ENCODE data around the gene ZNF697. TPM values are rescaled to one million over a fixed set of nuclear protein-coding genes. Genes with fewer than 3 reads are reported as not detected.
A peak's percentile ranks its signal among the peaks of the same experiment; 100 is the strongest.

The ZNF697 gene
- total and polyA plus RNA-seq, 7 donors, result 0.60 to 6.6 (median 2.4) TPM

- 74 to 80% methylated on average over 3 of the region's 3 CpGs for WGBS, 2 donors
- TF ChIP-seq POLR2A (IDR thresholded peaks at IDR 0.05), result no peak
- TF ChIP-seq CTCF (IDR thresholded peaks at IDR 0.05), result no peak
- no peak for TF ChIP-seq EP300 (IDR thresholded peaks at IDR 0.05)
- no peak for TF ChIP-seq POLR2AphosphoS5 (IDR thresholded peaks at IDR 0.05)
- intact Hi-C loops (cut with DNase I), result no loop called here
- no peak overlapping the region for H3K4me3 ChIP-seq
- peaks cover 0 to 45% (median 38%) of the 10 kb centered on the region in 4 donors for H3K4me1 ChIP-seq
- DNase-seq, result no peak
- H3K36me3 ChIP-seq, result no peaks in the 10 kb centered on the region
- no peaks in the 10 kb centered on the region for H3K9me3 ChIP-seq
- no peaks in the 10 kb centered on the region for H3K27me3 ChIP-seq
- H3K27ac ChIP-seq, result no peak overlapping the region
Measured at GRCh38 chr1:119634016-119634415, 14.1 kb downstream of the ZNF697 start.

- Histone ChIP-seq H3K9me3 (no peaks in the 10 kb centered on the region), H3K4me1 (peaks cover 0 to 45% (median 38%) of the 10 kb centered on the region in 4 donors), H3K36me3 (no peaks in the 10 kb centered on the region), H3K4me3 (no peak overlapping the region), H3K27me3 (no peaks in the 10 kb centered on the region), H3K27ac (no peak overlapping the region)
- intact Hi-C loops (cut with DNase I), result loop anchor here (2.0 kb wide), 1 partner anchor 13 kb away; no protein-coding TSS in a partner anchor
- DNase-seq, result no peak
- 84 to 92% methylated on average over 2 of the region's 2 CpGs for WGBS, 2 donors
- TF ChIP-seq POLR2A (IDR thresholded peaks at IDR 0.05) (no peak), EP300 (IDR thresholded peaks at IDR 0.05) (no peak)
Measured at GRCh38 chr1:119633575-119633974, 14.5 kb downstream of the ZNF697 start.

- WGBS, 2 donors, result 75 to 76% methylated on average over 4 of the region's 4 CpGs
- intact Hi-C loops (cut with DNase I), result loop anchor here (2.0 kb wide), 1 partner anchor 14 kb away; no protein-coding TSS in a partner anchor
- Histone ChIP-seq H3K4me1 (peaks cover 0 to 47% (median 40%) of the 10 kb centered on the region in 4 donors), H3K27me3 (no peaks in the 10 kb centered on the region), H3K9me3 (no peaks in the 10 kb centered on the region), H3K27ac (peak overlapping the region in 3 of 4 donors; percentile 70 to 74 (median 71)), H3K36me3 (no peaks in the 10 kb centered on the region), H3K4me3 (no peak overlapping the region)
- DNase-seq, result no peak
- no peak for TF ChIP-seq POLR2AphosphoS5 (IDR thresholded peaks at IDR 0.05)
- no peak for TF ChIP-seq POLR2A (IDR thresholded peaks at IDR 0.05)
- TF ChIP-seq EP300 (IDR thresholded peaks at IDR 0.05), result no peak
- TF ChIP-seq CTCF (IDR thresholded peaks at IDR 0.05), result no peak
Measured at GRCh38 chr1:119632841-119633240, 15.2 kb downstream of the ZNF697 start.

- no peaks in the 10 kb centered on the region for H3K36me3 ChIP-seq
- DNase-seq, result no peak
- H3K27ac ChIP-seq, result peak overlapping the region; percentile 65 to 74 (median 70)
- H3K4me1 ChIP-seq, result peaks cover 0 to 47% (median 41%) of the 10 kb centered on the region in 4 donors
- intact Hi-C loops (cut with DNase I), result loop anchor here (2.0 kb wide), 1 partner anchor 15 kb away; no protein-coding TSS in a partner anchor
- H3K4me3 ChIP-seq, result peak overlapping the region in 2 of 4 donors; percentile 36 to 43
- no peaks in the 10 kb centered on the region for H3K9me3 ChIP-seq
- 64 to 72% methylated on average over 5 of the region's 5 CpGs for WGBS, 2 donors
- H3K27me3 ChIP-seq, result no peaks in the 10 kb centered on the region
- no peak for TF ChIP-seq POLR2A (IDR thresholded peaks at IDR 0.05)
- TF ChIP-seq POLR2AphosphoS5 (IDR thresholded peaks at IDR 0.05), result no peak
- no peak for TF ChIP-seq CTCF (IDR thresholded peaks at IDR 0.05)
- no peak for TF ChIP-seq EP300 (IDR thresholded peaks at IDR 0.05)
Measured at GRCh38 chr1:119632103-119632490, 16.0 kb downstream of the ZNF697 start.

GRCh38 chr1:119631433-119632102, 16.5 kb downstream of the ZNF697 start:
- Histone ChIP-seq H3K27me3 (no peaks in the 10 kb centered on the region), H3K9me3 (no peaks in the 10 kb centered on the region), H3K4me3 (peak overlapping the region; percentile 25 to 43 (median 39)), H3K36me3 (no peaks in the 10 kb centered on the region), H3K4me1 (peaks cover 0 to 47% (median 42%) of the 10 kb centered on the region in 4 donors), H3K27ac (peak overlapping the region; percentile 65 to 74 (median 70))
- peak; percentile 96 for DNase-seq
- intact Hi-C loops (cut with DNase I), result loop anchor here (2.0 kb wide), 1 partner anchor 15 kb away; no protein-coding TSS in a partner anchor
- TF ChIP-seq POLR2A (IDR thresholded peaks at IDR 0.05) (no peak), EP300 (IDR thresholded peaks at IDR 0.05) (peak in 2 of 4 donors; percentile 35 to 73), CTCF (IDR thresholded peaks at IDR 0.05) (no peak), POLR2AphosphoS5 (IDR thresholded peaks at IDR 0.05) (peak; percentile 38 to 82 (median 72))
- WGBS, 2 donors, result 3 to 10% methylated on average over 37 of the region's 37 CpGs
